DMS79 treated with DMSO at 0.1 percent for 48 hours (cell line): Measurements from ENCODE around the gene TK2.
"Not testable (repeated sequence)": the region's sequence is repeated elsewhere in the genome, so short reads cannot be mapped to it uniquely, and the experiment has no call there.

Experiments
- DNase-seq: peaks from one replicate; lab custom pipeline; 2025; lab: John Stamatoyannopoulos, UW

Gene TK2

DNA sequence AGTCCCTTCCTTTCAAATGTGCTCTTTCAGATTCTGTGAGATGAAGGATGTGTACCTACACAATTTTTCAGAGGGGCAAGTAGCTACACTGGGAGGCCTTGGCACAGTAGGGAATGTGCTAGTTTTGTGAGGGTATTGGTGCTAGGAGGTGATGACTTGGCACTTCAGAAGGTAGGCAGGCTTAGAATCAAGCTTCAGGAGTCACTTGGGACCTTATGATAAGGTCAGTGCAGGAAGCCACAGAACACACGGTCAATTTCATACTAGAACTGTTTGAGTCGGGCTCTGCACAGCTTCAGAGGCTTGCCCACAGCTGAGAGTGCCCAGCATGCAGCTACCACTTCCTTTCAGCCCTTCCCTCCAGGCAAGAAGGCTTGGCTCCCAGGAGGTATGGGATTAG, 22.4 kb upstream of the TK2 start:
- no peak for DNase-seq

DNA sequence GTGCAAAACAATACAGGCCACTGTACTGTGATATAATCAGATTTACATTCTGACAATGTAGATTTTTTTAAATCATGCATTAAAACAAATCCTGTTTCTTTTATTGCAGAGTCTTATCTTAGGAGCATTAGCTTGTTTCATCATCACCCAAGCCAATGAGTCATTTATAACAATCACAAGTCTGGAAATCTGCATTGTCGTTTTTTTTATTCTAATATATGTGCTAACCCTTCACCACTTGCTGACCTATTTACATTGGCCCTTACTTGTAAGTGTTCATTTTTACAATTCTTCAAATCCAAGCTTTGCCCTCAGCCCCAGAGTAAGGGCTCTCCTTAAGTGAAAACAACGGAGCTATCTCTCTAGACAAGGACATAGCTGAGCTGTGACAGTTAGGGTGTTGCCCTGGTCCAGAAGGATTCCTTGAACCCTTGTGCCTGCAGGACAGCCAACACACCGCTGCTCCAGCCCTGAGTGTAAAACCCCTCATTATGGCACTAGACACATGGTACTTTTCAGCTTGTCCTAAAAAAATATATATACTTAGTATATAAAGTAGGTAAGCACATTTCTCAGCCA, 20.0 kb upstream of the TK2 start:
- DNase-seq, result no peak

DNA sequence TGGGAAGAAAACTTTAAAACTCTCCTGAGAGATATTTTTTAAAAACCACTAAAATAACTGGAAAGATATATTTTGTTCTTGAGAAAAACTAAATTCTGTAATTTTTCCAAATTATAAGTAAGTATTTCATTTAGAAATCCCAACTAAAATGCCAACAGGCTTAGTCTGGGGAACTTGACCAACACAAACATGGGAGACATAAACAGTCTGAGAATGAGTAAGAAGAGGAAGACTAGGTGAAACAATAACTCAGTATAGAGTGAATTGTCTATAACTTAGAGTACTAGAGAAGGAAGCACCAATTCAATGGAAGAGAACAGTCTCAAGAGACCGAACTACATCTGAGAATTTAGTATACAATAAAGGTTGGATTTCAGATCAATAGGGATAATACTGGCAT, 19.2 kb upstream of the TK2 start:
- DNase-seq, result no peak

DNA sequence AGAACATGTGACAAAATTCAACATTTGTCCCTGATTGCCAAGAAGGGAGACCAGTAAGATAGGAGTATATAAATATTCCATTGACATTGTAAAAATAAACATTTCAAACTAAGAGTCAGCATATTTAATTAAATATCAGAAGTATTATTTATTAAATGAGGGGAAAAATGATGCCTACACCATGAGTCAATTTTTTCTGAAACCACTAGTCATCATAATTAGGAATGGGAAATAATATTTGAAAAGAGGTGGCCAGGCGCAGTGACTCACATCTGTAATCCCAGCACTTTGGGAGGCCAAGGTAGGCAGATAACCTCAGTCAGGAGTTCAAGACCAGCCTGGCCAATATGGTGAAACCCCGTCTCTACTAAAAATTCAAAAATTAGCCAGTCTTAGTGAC, 18.4 kb upstream of the TK2 start:
- DNase-seq, result no peak

DNA sequence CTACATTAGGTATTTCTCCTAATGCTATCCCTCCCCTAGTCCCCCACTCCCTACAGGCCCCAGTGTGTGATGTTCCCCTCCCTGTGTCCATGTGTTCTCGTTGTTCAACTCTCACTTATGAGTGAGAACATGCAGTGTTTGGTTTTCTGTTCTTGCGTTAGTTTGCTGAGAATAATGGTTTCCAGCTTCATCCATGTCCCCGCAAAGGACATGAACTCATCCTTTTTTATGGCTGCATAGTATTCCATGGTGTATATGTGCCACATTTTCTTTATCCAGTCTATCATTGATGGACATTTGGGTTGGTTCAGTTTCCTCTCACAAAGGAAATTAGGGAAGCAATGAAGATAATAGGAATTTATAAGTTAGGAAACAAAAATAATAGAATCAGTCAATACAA, 17.3 kb upstream of the TK2 start:
- not testable (repeated sequence) for DNase-seq

DNA sequence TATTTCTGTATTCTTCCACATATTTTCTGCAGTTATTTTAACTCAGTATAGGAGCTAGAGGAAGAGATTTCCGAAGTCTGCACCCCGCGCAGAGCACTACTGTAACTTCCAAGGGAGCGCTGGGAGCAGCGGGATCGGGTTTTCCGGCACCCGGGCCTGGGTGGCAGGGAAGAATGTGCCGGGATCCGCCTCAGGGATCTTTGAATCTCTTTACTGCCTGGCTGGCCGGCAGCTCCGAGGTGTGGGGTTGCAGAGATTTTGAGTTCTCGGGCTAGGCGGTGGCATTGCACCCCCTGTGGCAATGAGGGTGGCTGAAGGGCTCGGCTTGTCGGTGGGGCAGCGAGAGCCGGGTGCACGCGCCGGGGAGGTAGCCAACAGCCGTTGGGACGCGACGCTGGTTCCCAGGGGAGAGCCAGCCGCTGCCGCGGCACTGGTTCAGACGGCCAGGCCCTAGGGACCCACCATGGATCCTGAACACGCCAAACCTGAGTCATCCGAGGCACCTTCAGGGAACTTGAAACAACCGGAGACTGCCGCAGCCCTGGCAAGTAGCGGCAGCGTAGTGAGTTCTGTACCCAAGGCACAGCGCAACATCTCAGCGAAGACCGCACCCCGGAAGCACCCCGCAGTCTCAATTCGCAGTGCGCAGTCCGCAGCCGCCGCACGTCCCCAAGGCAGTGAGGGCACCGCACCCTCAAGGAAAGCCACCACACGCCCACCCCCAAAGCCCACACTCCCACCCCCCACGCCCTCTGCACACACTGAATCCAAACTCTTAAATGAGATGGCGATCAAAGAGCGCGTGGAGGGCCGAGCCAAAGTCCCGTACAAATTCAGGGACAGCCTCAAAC, 16.4 kb upstream of the TK2 start, which contains the start of gene CMTM1:
Gene CMTM1, plus strand, starts transcription at position 389 of the 851 bp plus-strand sequence. Its CDS starts 75 bp downstream, at position 464.
- no peak for DNase-seq

DNA sequence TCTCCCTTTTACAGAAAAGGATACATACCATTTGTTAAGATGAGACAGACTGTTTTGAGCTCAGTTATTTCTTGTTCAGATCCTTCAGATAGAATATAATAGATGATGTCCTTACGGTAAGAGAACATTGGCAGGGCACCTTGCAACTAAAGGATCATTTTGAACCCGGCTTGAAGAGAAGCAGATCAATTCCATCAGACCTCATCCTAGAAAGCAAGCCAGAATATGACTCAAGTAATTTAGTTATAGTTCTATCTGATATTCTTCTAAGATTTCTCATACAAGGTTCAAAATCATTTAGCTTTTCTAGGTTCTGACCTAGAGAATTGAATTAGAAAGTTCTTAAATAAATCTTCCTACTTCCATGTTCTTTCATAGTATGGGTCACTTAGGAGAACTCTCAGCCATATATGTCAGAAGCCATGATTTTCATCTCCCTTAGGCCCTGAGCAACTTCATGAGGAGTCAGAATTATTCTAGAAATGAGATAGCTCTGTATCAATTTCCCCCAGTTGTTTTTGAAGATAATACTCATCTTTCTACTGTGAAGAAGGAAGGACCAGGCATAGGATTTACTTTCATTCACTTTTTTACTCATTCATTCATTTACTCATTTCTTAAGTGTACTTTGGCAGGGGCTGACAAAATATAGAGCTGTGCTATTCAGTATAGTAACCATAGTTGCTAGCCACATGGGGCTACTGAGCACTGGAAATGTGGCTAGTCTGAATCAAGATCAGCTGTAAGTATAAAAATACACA, 13.8 kb upstream of the TK2 start:
- DNase-seq, result no peak

DNA sequence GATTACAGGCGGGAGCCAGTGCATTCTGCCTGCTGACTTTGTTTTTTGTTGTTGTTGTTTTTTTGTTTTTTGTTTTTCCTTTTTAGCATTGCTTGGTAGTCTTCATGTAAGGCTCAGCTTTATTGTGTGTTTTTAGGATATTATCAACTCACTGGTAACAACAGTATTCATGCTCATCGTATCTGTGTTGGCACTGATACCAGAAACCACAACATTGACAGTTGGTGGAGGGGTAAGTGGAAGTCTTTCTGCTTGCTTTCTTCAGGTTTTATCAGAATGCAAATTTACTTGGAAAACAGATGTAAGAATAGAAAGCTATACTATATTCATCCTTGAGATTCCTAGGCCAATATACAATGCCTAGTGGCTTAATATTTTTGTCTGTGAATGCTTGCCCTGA, 13.1 kb upstream of the TK2 start:
- no peak for DNase-seq

DNA sequence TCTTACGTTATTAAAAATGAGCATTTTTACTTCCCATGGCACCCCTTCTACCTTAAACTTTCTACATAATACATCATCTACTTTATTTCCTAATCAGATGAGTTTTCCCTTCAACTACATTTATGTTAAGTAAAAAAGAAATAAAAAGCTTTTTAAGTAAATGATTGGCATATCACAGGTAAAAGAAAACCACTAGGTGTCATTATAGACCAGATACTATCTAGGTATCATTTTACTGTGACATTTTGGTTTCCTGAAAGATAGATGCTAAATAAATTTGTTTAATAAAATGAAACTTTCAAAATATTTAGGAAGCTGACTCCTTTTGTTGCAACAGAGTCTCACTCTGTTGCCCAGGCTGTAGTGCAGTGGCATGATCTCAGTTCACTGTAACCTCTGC, 12.5 kb upstream of the TK2 start:
- DNase-seq, result no peak

DNA sequence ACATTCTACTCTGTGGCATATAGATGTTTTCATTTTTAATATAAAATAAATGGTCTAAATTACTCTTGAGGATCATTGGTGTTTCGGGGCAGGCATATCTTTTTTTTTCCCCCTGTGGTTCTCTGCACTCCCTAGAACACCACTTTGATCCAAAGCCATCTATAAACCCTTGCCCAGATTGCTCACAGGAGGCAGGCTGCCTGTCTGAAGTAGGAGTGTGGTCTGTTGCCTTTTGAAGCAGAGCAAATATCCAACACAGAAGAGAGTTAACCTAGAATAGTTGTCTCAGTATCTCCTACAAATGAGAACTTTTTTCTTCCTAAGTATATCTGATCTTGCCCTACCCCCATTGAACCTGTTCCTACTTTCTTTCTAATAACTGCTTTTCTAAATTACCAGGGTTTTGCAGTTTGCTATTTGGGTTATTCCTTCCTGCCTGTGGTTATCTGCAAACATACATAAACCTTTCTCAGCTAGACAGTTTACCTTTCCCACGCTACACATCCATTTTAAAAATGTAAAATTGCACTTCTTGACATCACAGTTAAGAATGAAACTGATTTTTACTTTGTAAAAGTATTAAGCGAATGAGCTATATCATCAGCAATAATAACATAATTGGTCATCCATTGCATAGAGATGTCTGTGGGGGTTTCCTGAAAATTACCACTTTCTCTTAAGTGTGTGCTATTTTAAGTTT, 11.6 kb upstream of the TK2 start:
- DNase-seq, result no peak

DNA sequence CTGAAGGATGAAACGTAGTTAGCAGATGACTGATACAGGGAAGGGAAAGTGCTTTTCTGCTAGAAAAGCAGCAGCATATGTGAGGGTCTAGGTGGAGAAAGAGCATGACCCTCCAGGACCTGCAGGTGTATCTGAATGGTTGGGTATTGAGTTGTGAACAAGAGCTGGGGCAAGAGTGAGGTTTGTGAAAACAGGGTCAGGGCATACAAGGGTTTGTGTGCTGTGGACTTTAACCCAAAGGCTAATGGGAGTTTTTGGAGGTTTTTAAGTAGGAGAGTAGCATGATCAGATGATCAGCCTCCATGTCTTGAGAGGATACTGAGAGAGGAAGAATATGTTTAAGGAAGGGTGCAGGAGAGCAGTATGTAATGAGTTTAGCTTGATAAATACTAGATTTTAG, 10.2 kb upstream of the TK2 start:
- DNase-seq, result no peak

DNA sequence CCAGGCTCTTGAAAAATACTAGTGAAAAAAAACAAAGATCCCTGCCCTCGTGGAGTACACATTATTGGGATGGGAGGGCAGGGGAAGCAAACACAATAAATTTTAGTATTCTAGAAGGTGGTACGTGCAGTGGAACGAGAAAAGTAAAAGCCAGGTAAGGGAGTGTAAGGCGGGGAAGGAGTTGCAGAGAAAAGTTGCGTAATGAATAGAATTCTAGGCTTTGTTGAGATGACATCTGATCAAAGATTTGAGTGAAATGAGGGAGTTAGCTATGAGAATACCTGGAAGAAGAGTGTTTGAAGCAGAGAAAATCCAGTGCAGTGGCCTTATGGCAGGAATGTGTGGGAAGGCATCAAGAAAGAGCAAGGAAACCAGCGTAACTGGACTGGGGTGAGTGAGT, 4.6 kb upstream of the TK2 start:
- DNase-seq, result no peak

DNA sequence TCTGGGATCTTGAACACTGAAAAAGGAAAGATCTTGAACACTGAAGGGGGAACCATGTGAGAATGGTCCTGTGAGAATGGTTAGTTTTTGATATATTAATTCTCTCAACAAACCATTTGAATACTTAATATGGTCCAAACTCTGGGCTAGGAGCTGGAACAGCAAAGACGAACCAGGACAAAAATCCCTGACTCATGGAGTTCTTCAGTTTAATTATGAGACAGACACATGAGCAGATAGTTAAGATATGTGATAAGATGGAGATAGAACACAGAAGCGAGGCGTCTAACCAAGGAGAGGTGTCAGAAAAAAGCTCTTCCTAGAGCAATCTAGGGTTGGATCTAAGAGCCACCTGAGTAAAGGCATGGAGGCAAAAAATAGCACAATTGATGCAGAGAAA, 4.1 kb upstream of the TK2 start:
- DNase-seq, result no peak

DNA sequence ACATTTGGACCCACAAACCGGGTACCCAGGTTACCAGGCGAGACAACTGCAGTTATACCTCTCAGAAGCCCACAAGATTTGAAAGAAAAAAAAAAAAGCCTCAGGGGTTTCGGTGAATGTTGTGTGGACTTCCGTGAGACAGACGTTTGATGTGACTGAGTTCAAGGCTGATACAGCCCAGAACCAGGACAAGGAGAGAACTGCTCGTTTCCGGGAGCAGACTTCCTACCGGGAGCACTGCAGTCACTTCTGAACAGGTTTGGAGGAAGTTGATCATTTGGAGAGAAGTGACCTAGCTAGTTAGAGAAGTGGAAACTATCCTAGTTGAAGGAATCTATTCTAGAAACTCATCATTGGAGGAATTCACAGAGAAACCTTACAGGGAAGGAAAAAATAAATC, 3.3 kb upstream of the TK2 start:
- DNase-seq, result no peak

DNA sequence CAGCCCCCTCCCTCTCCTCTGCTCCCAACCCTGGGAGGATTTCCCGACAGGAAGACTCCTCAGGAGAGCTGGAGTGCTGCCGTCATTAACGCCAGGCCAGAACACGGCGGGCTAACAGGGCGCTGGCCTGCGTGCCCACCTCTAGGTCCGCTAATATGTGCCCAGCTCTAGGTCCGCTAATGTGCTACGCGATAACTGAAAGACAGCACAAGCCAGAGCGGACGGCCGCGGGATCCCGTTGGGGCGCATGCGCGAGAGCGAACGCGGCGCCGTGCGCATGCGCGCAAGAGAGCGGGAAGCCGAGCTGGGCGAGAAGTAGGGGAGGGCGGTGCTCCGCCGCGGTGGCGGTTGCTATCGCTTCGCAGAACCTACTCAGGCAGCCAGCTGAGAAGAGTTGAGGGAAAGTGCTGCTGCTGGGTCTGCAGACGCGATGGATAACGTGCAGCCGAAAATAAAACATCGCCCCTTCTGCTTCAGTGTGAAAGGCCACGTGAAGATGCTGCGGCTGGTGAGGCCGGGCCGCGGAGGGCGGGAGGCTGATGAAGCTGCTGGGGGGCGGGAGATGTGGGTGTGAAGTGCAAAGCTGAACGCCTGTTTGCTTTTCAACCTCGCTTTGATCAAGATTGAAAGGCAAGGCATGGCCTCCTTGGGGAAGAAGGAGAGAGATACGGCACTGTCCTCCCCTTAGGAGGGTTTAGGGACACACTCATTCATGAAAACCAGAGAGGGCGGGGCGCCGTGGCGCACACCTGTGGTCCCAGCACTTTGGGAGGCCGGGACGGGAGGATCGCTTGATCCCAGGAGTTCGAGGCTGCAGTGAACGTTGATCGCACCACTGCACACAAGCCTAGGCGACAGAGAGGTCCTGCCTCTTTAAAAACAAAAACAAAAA, 2.6 kb upstream of the TK2 start, which contains the start of gene CKLF:
Gene CKLF, plus strand, starts transcription at position 291 of the 892 bp plus-strand sequence. Its CDS starts 140 bp downstream, at position 431.
- DNase-seq, result peak; percentile 57

DNA sequence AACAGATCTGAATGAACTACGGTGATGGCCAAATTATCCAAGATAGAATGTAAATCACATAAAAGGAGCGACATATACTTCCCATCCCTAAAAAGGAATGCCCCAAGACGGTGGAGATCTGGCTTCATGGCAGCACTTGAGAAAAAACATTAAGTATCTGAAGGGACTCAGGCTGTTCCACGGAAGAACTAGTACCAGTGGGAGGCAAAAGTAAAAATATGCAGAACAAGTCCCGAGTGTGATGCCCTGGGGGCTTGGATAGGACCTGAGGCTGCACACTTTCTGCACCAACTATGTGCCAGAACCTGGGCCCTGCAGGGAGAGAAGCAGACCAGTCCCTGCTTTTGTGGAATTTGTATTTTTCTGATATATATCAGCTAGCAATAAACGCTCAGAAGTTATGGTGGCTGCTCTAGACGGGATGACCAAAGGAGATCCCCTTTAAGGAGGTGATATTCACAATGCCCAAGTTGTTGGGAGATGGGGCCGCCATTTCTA, 1.9 kb upstream of the TK2 start:
- DNase-seq, result no peak

DNA sequence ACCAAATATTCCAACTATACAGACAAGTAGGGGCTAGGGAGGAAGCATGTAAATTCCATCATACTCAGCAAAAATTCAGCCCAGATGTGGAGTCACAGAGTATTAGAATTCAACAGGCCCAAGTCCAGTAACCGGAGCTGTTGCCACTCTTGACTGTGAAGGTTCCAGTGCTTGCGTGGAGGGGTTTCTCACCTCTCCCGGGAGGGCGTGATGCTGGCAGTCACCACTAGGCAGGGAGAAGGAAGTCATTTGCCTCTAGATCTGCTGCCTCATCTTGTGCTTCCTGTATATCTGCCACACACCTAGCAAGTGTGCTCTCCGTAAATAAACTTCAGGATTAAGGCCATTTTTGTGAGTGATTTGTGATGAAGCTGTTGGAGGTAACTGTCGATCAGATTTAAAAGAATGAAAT, 1.4 kb upstream of the TK2 start:
- DNase-seq, result no peak

DNA sequence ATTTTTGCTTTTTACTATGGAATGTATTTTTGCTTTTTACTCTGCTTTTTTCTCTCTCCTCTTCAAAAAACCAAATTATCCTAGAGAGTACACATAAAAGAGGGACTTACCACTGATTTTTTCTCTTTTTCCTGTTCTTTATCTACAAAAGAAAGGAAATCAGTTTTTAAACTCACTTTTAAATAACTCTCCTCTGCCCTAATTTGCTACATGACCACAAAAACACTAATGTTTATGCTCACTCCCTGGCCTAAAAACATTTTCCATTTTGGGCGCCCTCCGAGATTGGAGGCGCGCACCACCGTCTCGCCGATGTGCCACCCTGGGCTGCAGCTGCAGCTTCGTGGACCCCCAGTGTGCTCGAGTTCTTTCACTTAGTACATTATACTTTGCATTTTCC, 1.1 kb downstream of the TK2 start:
- DNase-seq, result no peak

DNA sequence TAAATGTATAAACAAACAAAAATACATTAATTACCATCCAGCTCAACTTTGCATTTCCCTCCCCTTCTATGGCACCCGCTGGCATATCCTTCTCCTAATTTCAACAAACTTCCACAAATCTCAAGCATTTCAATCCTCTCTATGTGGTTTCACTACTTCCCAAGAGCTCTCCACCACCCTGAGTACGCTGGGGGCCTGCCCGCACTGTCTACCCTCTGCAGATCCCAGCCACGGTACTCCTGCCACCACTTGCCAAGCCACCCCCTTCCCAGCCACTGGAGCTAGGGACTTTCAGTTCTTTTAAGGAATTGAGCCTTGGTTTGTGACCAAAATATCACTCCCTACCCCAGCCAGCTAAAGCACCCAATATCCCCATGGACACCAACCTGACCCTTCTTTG, 1.9 kb downstream of the TK2 start:
- DNase-seq, result no peak

DNA sequence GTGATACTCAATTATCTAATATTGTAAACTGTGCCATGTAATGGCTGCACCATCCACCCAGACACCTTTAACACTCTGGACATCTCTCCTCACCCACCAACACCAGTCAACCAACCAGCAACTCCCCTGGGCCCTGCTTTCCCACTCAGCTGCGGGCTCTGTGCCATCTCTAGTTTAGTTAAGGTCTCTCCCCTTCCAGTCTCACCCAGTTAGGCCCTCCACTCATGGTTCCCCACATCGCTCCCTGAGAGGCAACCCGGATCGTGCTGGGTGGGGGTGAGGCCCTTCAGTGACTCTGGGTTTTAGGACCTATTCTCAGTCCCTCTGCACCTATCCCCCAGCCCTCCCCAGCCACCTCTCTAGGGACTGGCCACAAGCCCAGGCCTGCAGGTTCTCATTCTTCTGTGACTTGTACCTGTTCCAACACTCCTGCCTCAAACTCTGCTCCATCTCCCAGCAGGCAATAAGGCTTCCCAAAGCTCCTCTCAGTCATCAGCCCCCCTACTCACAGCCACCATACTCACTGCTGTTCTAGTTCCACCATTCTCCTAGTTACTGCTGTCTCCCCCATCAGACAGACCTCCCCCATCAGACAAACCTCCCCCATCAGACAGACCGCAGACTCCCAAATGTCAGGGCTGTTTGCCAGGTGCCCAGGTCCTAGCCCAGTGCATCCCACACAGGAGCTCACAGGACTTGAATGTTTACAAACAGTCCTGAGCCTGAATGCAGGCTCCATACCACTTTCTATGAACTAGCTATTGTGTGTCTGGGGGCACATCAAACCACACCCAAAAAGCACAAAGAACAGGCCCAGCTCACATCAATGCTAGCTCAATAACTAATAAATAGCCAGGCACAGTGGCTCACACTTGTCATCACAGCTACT, 2.6 kb downstream of the TK2 start:
- DNase-seq, result no peak
